ENCODE results near the gene OGDH. TPM values are rescaled to one million over a fixed set of nuclear protein-coding genes. Genes with fewer than 3 reads are reported as not detected.
A peak's percentile ranks its signal among the peaks of the same experiment; 100 is the strongest.

The OGDH gene
- polyA plus RNA-seq, 3 donors = 41.0 to 74.1 (median 49.9) TPM

GRCh38 chr7:44756904-44757303 lies 150.5 kb downstream of the OGDH start:
- DNase-seq = no peak
- Histone ChIP-seq H4K20me1 (ENCODE audit: insufficient read depth, low read length) (peaks cover 48% of the 10 kb centered on the region), H3K79me2 (ENCODE audit: insufficient read depth, low read length) (peaks cover 42% of the 10 kb centered on the region), H3K4me3 (replicated peaks in 1 of 3; ENCODE audit: low read depth in 2 of 3, low read length in 3 of 3) (no peak overlapping the region), H3K36me3 (replicated peaks in 1 of 2; ENCODE audit: control insufficient read depth in 1 of 2, insufficient read depth in 2 of 2, low read length in 2 of 2) (peaks cover 50 to 52% of the 10 kb centered on the region in 2 donors), H3K9me3 (replicated peaks in 1 of 2; ENCODE audit: control insufficient read depth in 1 of 2, insufficient read depth in 1 of 2, low read length in 2 of 2) (no peaks in the 10 kb centered on the region), H3K27ac (ENCODE audit: low read depth in 1 of 2, low read length in 2 of 2) (no peak overlapping the region), H3K4me2 (replicated peaks; ENCODE audit: extremely low read depth, low read length, poor library complexity, severe bottlenecking) (no peak overlapping the region), H3K4me1 (ENCODE audit: control insufficient read depth in 1 of 2, insufficient read depth in 2 of 2, low read length in 2 of 2) (no peaks in the 10 kb centered on the region), H2AFZ (ENCODE audit: insufficient read depth, low read depth, low read length, poor library complexity, severe bottlenecking) (no peak overlapping the region), H3K27me3 (ENCODE audit: control insufficient read depth in 2 of 2, insufficient read depth in 2 of 2, low read length in 2 of 2) (no peaks in the 10 kb centered on the region), H3K9ac (ENCODE audit: insufficient read depth, low read length, poor library complexity, severe bottlenecking) (no peak overlapping the region)
- no peaks in the 10 kb centered on the region for H3K9me3 Mint-ChIP-seq
- no peak overlapping the region for H3K27ac Mint-ChIP-seq
- no peak overlapping the region for H3K4me3 Mint-ChIP-seq
- H3K4me1 Mint-ChIP-seq = peaks cover 9% of the 10 kb centered on the region
- 99% methylated on average over 10 of the region's 12 CpGs for WGBS (ENCODE audit: insufficient coverage)
- intact Hi-C loops (cut with micrococcal nuclease) = loop anchor here (10.0 kb wide), 2 partner anchors 52 to 88 kb away; partner anchors contain the start of gene H2AZ2 (in 1 of the 2)
- peaks cover 30 to 60% of the 10 kb centered on the region in 2 donors for H3K36me3 Mint-ChIP-seq
- no peaks in the 10 kb centered on the region for H3K27me3 Mint-ChIP-seq (ENCODE audit: low read depth in 3 of 3)
- TF ChIP-seq CTCF (IDR thresholded peaks at IDR 0.05) = no peak

GRCh38 chr7:44757311-44757710 lies 150.9 kb downstream of the OGDH start:
- H3K4me2 ChIP-seq (replicated peaks; ENCODE audit: extremely low read depth, low read length, poor library complexity, severe bottlenecking) = no peak overlapping the region
- no peak overlapping the region for H3K9ac ChIP-seq (ENCODE audit: insufficient read depth, low read length, poor library complexity, severe bottlenecking)
- H3K27me3 ChIP-seq (ENCODE audit: control insufficient read depth in 2 of 2, insufficient read depth in 2 of 2, low read length in 2 of 2) = no peaks in the 10 kb centered on the region
- no peak overlapping the region for H3K27ac ChIP-seq (ENCODE audit: low read depth in 1 of 2, low read length in 2 of 2)
- H3K4me1 ChIP-seq (ENCODE audit: control insufficient read depth in 1 of 2, insufficient read depth in 2 of 2, low read length in 2 of 2) = no peaks in the 10 kb centered on the region
- peaks cover 54 to 55% of the 10 kb centered on the region in 2 donors for H3K36me3 ChIP-seq (replicated peaks in 1 of 2; ENCODE audit: control insufficient read depth in 1 of 2, insufficient read depth in 2 of 2, low read length in 2 of 2)
- no peaks in the 10 kb centered on the region for H3K9me3 ChIP-seq (replicated peaks in 1 of 2; ENCODE audit: control insufficient read depth in 1 of 2, insufficient read depth in 1 of 2, low read length in 2 of 2)
- 99% methylated on average over 10 of the region's 10 CpGs for WGBS (ENCODE audit: insufficient coverage)
- peak overlapping the region in 1 of 7 donors; percentile 57 for H3K27ac Mint-ChIP-seq
- no peaks in the 10 kb centered on the region for H3K27me3 Mint-ChIP-seq (ENCODE audit: low read depth in 3 of 3)
- no peak overlapping the region for H2AFZ ChIP-seq (ENCODE audit: insufficient read depth, low read depth, low read length, poor library complexity, severe bottlenecking)
- H3K4me3 Mint-ChIP-seq = no peak overlapping the region
- no peak for DNase-seq
- TF ChIP-seq CTCF (IDR thresholded peaks at IDR 0.05) = no peak
- H3K4me1 Mint-ChIP-seq = peaks cover 8% of the 10 kb centered on the region
- H3K79me2 ChIP-seq (ENCODE audit: insufficient read depth, low read length) = peaks cover 38% of the 10 kb centered on the region
- peaks cover 33 to 63% of the 10 kb centered on the region in 2 donors for H3K36me3 Mint-ChIP-seq
- intact Hi-C loops (cut with micrococcal nuclease) = loop anchor here (10.0 kb wide), 2 partner anchors 53 to 87 kb away; partner anchors contain the start of gene H2AZ2 (in 1 of the 2)
- no peaks in the 10 kb centered on the region for H3K9me3 Mint-ChIP-seq
- peaks cover 45% of the 10 kb centered on the region for H4K20me1 ChIP-seq (ENCODE audit: insufficient read depth, low read length)
- H3K4me3 ChIP-seq (replicated peaks in 1 of 3; ENCODE audit: low read depth in 2 of 3, low read length in 3 of 3) = no peak overlapping the region

All from CD14-positive monocyte (primary cell).